SH-SY5Y (cell line): ENCODE results near the gene RPS29.

Source experiments
- GATA2 ChIP-seq: IDR thresholded peaks from 2 replicates; pipeline ENCODE4 v1.6.1; 2011; ENCODE audit warnings: mild to moderate bottlenecking, low read depth, low read length
- GATA3 ChIP-seq: IDR thresholded peaks from 2 replicates; pipeline ENCODE4 v1.6.1; 2011; ENCODE audit warnings: low read depth, mild to moderate bottlenecking, low read length, moderate library complexity

- TF ChIP-seq GATA2 (no peak), GATA3 (no peak)
Observed at GRCh38 chr14:49578141-49578540, 8.0 kb downstream of the RPS29 start.
